PC-9 (cell line): ENCODE data around the gene LRRC27. TPM values are rescaled to one million over a fixed set of nuclear protein-coding genes. Genes with fewer than 3 reads are reported as not detected.

Experiments used
- BruUV-seq: library from RNA; stranded (reverse); fragments of 400-500 nt; replicated peaks from 2 replicates; lab custom pipeline; 2021; lab: Mats Ljungman, UMichigan
- CTCF ChIA-PET: fragments of 300-600 bp; sonication (Branson Sonifier 250); formaldehyde crosslinking; loops from one replicate; lab custom pipeline; 2022; ENCODE audit warnings: antibody characterized with exemption; lab: Charles Lee
- POLR2A ChIA-PET: fragments of 300-600 bp; sonication (Branson Sonifier 250); formaldehyde crosslinking; loops from one replicate; lab custom pipeline; 2022; ENCODE audit warnings: antibody characterized with exemption; ENCODE audit not compliant: unreplicated experiment; lab: Charles Lee
- DNase-seq, 2 experiments: peaks; one replicate each; pipeline versions ENCODE4 v3.0.0 to v3.0.0-alpha.2; 2015 to 2022; ENCODE audit warnings: mixed read lengths in 1 of 2
- H2AFZ ChIP-seq: fragments of 200-600 bp; sonication (generic); 2 replicates; pipeline ENCODE4 v1.8.1; 2017; ENCODE audit warnings: antibody characterized with exemption
- H3F3A ChIP-seq: fragments of 200-600 bp; sonication (generic); 2 replicates; pipeline ENCODE4 v1.8.1; 2017; ENCODE audit warnings: antibody characterized with exemption, mild to moderate bottlenecking, low read depth; ENCODE audit not compliant: insufficient read depth
- H3K27ac ChIP-seq: fragments of 200-600 bp; sonication (generic); 2 replicates; pipeline ENCODE4 v1.6.1; 2016; ENCODE audit warnings: mixed run types
- H3K27me3 ChIP-seq: fragments of 200-600 bp; sonication (generic); 2 replicates; pipeline ENCODE4 v1.6.1; 2016; ENCODE audit warnings: low read depth, mixed run types; ENCODE audit not compliant: insufficient read depth
- H3K36me3 ChIP-seq: fragments of 200-600 bp; sonication (generic); 2 replicates; pipeline ENCODE4 v1.6.1; 2016; ENCODE audit warnings: low read depth, mixed run types
- H3K4me1 ChIP-seq: fragments of 200-600 bp; sonication (generic); replicated peaks from 2 replicates; pipeline ENCODE4 v1.6.1; 2016; ENCODE audit warnings: mixed run types; ENCODE audit not compliant: insufficient read depth
- H3K4me2 ChIP-seq: fragments of 200-600 bp; sonication (generic); 2 replicates; pipeline ENCODE4 v1.6.1; 2017; ENCODE audit warnings: mixed run types
- H3K4me3 ChIP-seq: fragments of 200-600 bp; sonication (generic); 2 replicates; pipeline ENCODE4 v1.6.1; 2016; ENCODE audit warnings: mixed run types
- H3K79me2 ChIP-seq: fragments of 200-600 bp; sonication (generic); 2 replicates; pipeline ENCODE4 v1.6.1; 2017; ENCODE audit warnings: low read depth, mixed run types
- H3K9me2 ChIP-seq: fragments of 200-600 bp; sonication (generic); 2 replicates; pipeline ENCODE4 v1.8.1; 2017; ENCODE audit warnings: mild to moderate bottlenecking; ENCODE audit not compliant: insufficient read depth
- H3K9me3 ChIP-seq: fragments of 200-600 bp; sonication (generic); 2 replicates; pipeline ENCODE4 v1.8.1; 2016; ENCODE audit warnings: low read depth; ENCODE audit not compliant: insufficient read depth
- H4K20me1 ChIP-seq: fragments of 200-600 bp; sonication (generic); 2 replicates; pipeline ENCODE4 v1.8.1; 2017; ENCODE audit not compliant: insufficient read depth
- EZH2 ChIP-seq: fragments of 200-600 bp; sonication (generic); IDR thresholded peaks from 2 replicates; pipeline ENCODE4 v1.8.0; 2017; ENCODE audit warnings: antibody characterized with exemption, low read depth
- intact Hi-C: fragments of 100-400 bp; cut with micrococcal nuclease; formaldehyde crosslinking; loops from one replicate; pipeline ENCODE4 v1.10.0; 2022; ENCODE audit not compliant: unreplicated experiment
- total RNA-seq: library from RNA; stranded (reverse); gene quantifications from 2 replicates; pipeline ENCODE4 v1.2.3, GENCODE V29; 2021
- TF ChIP-seq, protein P1 (sequence below): fragments of 200-600 bp; sonication (generic); conservative IDR thresholded peaks from 2 replicates; pipeline ENCODE4 v1.6.1; 2017; ENCODE audit warnings: mixed run types, antibody characterized with exemption, mild to moderate bottlenecking, moderate library complexity

Gene LRRC27
- total RNA-seq, 1 experiment from 2014 or later: 10.0 TPM

DNA sequence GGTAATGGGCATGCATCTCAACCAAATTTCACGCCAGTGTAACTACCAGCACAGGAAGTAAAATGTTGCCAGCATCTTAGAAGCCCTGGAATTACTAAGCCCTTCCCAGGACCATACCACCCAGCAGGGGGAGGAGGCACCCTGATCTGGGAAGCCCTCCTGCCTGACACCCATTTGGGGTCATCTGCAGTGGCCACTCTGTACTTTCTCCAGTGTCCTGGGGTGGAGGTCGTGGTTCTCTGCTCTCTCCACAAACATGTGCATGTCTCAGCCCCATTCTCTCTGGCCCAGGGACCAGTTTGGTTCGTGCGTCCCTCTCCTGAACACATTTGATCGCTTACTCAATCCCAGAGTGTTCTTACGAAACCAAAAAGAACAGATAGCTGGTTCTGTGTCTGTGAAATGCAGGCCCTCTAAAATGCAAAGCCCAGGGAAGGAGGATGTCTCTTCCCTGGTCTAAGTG is 9.4 kb upstream of the LRRC27 start:
- H3K4me2 ChIP-seq: peak overlapping the region; percentile 13; the same call in 1 of the 2 replicates
- POLR2A ChIA-PET: interaction anchor here (0.7 kb wide), 1 partner anchor 15 kb away, joined by 4 read pairs; no protein-coding TSS in a partner anchor
- TF ChIP-seq, protein P1, sequence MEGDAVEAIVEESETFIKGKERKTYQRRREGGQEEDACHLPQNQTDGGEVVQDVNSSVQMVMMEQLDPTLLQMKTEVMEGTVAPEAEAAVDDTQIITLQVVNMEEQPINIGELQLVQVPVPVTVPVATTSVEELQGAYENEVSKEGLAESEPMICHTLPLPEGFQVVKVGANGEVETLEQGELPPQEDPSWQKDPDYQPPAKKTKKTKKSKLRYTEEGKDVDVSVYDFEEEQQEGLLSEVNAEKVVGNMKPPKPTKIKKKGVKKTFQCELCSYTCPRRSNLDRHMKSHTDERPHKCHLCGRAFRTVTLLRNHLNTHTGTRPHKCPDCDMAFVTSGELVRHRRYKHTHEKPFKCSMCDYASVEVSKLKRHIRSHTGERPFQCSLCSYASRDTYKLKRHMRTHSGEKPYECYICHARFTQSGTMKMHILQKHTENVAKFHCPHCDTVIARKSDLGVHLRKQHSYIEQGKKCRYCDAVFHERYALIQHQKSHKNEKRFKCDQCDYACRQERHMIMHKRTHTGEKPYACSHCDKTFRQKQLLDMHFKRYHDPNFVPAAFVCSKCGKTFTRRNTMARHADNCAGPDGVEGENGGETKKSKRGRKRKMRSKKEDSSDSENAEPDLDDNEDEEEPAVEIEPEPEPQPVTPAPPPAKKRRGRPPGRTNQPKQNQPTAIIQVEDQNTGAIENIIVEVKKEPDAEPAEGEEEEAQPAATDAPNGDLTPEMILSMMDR: no peak
- no peak for TF ChIP-seq EZH2

DNA sequence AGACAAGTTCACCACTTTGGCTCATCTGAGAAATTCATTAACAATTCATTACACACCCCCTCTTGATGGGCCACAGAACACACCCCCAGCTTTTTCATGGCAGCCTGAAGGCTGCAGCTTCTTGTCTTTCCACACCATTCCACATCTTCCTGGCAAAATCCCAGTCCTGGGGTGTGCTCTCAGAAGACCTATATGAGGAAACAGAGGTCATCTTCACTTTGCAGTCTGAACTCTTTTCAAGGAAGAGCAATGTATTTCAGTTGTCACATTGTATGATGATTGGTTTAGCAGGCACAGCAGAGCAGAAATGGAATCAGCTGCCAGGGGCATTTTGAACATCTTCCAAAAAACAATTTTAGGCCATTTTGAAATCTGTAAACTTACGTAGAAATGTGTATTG is 7.8 kb upstream of the LRRC27 start:
- intact Hi-C loops: no loop called here
- CTCF ChIA-PET: no interaction called here

More for the DNA sequence above, 9.4 kb upstream of the LRRC27 start:
- no TSS peak for BruUV-seq
- H3K27me3 ChIP-seq: no peaks in the 10 kb centered on the region
- H2AFZ ChIP-seq: no peak overlapping the region
- H3K79me2 ChIP-seq: peaks cover 11% of the 10 kb centered on the region
- no peak overlapping the region for H3K4me3 ChIP-seq
- no peak for DNase-seq
- peaks cover 15% of the 10 kb centered on the region for H3K4me1 ChIP-seq
- no peaks in the 10 kb centered on the region for H3K36me3 ChIP-seq
- intact Hi-C loops: no loop called here
- peaks cover 10% of the 10 kb centered on the region; the same call in 1 of the 2 replicates for H3F3A ChIP-seq
- H4K20me1 ChIP-seq: no peaks in the 10 kb centered on the region
- no peaks in the 10 kb centered on the region for H3K9me3 ChIP-seq
- no peaks in the 10 kb centered on the region for H3K9me2 ChIP-seq
- H3K27ac ChIP-seq: no peak overlapping the region
- CTCF ChIA-PET: interaction anchor here (0.6 kb wide), 1 partner anchor 126 kb away, joined by 3 read pairs; no protein-coding TSS in a partner anchor

DNA sequence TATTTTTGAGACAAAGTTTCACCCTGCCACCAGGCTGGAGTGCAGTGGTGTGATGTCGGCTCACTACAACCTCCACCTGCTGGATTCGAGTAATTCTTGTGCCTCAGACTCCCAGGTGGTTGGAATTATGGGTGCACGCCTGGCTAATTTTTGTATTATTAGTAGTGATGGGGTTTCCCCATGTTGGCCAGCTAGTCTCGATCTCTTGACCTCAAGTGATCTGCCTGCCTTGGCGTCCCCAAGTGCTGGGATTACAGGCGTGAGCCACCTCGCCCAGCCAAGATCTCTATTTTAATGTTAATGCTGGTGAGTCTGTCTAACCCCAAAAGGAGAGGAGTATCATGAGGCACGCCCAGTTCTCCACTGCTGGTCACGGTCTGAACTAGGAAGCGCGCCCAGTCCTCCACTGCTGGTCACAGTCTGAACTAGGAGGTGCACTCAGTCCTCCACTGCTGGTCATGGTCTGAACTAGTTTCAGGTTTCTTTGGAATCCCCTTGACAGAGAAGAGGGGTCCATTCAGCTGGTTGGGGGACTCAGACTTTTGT is 5.6 kb upstream of the LRRC27 start:
- Histone ChIP-seq H4K20me1 (no peaks in the 10 kb centered on the region; the same call in 1 of the 2 replicates), H3K36me3 (peaks cover 7% of the 10 kb centered on the region; the same call in 1 of the 2 replicates), H3K4me1 (no peaks in the 10 kb centered on the region), H2AFZ (no peak overlapping the region), H3K27ac (no peak overlapping the region), H3K9me3 (no peaks in the 10 kb centered on the region), H3F3A (peaks cover 20% of the 10 kb centered on the region; the same call in 1 of the 2 replicates), H3K4me2 (no peak overlapping the region), H3K4me3 (no peak overlapping the region), H3K9me2 (no peaks in the 10 kb centered on the region), H3K27me3 (no peaks in the 10 kb centered on the region), H3K79me2 (peaks cover 49% of the 10 kb centered on the region)
- ChIA-PET POLR2A (no interaction called here), CTCF (no interaction called here)
- no peak for DNase-seq
- TF ChIP-seq EZH2: no peak
- TF ChIP-seq, protein P1: no peak
- no TSS peak for BruUV-seq
- intact Hi-C loops: no loop called here

More for the DNA sequence above, 7.8 kb upstream of the LRRC27 start:
- no peak for DNase-seq
- H3K4me2 ChIP-seq: no peak overlapping the region
- TF ChIP-seq, protein P1: no peak
- TF ChIP-seq EZH2: no peak
- H3K4me1 ChIP-seq: peaks cover 12% of the 10 kb centered on the region
- H4K20me1 ChIP-seq: no peaks in the 10 kb centered on the region; the same call in 1 of the 2 replicates
- no peak overlapping the region for H3K27ac ChIP-seq
- peaks cover 7% of the 10 kb centered on the region; the same call in 1 of the 2 replicates for H3K36me3 ChIP-seq
- no peaks in the 10 kb centered on the region for H3K9me2 ChIP-seq
- H3F3A ChIP-seq: peaks cover 10% of the 10 kb centered on the region; the same call in 1 of the 2 replicates
- BruUV-seq: no TSS peak
- POLR2A ChIA-PET: no interaction called here
- H3K79me2 ChIP-seq: peaks cover 26% of the 10 kb centered on the region
- no peak overlapping the region for H2AFZ ChIP-seq
- no peaks in the 10 kb centered on the region for H3K9me3 ChIP-seq
- H3K4me3 ChIP-seq: no peak overlapping the region
- no peaks in the 10 kb centered on the region for H3K27me3 ChIP-seq
